ENCODE results near the gene AFF3. TPM values are rescaled to one million over a fixed set of nuclear protein-coding genes. Genes with fewer than 3 reads are reported as not detected.
"Not testable (repeated sequence)": the region's sequence is repeated elsewhere in the genome, so short reads cannot be mapped to it uniquely, and the experiment has no call there.

The AFF3 gene
- total RNA-seq, 1 experiment from 2014 or later: 0.07 TPM

DNA sequence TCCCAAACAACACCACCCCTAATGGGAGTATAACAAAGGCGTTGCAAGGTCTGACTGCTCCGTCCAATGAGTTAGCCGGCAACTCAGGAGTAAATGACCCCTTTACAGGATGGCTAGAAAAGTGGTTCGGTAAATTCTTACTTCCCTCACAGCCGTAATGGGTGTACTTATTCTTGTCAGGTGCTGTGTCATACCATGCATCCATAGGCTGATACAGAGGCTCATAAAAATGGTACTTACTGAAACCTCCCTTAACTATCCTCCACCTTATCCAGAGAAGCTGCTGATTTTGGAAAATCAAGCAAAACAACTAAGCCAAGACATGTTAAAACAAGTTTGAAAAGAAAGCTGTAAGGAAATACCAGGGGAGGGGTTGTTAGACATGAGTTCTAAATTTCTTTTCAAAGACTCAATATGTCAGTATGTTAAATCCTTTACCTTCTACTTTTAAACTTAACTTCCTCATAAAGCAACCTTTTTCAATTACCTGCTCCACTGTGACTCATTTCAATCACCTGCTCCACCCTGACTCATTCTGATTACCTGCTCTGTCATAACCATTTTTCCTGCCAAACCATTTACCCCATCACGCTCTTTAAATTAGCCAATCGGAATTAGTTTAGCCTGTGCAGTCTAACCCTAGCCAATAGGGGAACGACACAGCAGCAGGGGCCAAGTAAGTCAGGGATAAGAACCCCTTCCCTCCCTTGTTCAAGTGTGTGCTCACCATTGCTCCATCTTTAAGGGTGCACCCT is 638.6 kb downstream of the AFF3 start:
- not testable (repeated sequence) for DNase-seq; H3K4me3 ChIP-seq (ENCODE audit: insufficient read depth, low read depth, low read length); H3K36me3 ChIP-seq (replicated peaks; ENCODE audit: control insufficient read depth, insufficient read depth, low read length); H3K27me3 ChIP-seq (ENCODE audit: control insufficient read depth, insufficient read depth, low read length)

DNA sequence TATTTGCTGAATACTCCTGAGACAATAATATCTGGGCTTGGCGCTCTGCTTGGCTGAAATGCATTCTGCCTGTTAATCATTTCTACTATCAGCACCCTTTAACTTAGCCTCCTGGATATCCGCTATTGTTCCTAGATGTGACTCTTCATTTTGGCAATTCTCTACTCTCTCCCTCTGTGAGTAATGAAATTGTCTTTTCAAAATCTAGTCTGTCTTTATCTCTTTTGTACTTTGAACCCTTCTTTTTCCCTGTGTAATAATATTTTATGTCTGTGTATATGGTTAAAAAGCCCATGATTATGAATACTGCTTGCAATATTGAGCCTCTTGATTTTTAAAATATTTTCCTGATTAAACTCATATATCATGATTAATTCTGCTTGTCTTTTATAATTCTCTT is 646.4 kb downstream of the AFF3 start:
- DNase-seq: no peak
- no peaks in the 10 kb centered on the region for H3K36me3 ChIP-seq (replicated peaks; ENCODE audit: control insufficient read depth, insufficient read depth, low read length)
- H3K4me3 ChIP-seq (ENCODE audit: insufficient read depth, low read depth, low read length): no peak overlapping the region
- no peaks in the 10 kb centered on the region for H3K27me3 ChIP-seq (ENCODE audit: control insufficient read depth, insufficient read depth, low read length)

Other genes with a start within 250 kb of the AFF3 start
- gene LONRF2, start 179.9 kb upstream of the AFF3 start, total RNA-seq (2014; rRNA removed; shearing (Covaris generic)): 0.04 TPM in 1 of 2 replicates, not detected in the other

All from H7 (cell line).